ENCODE measurements around the gene GRIN2A.

GRIN2A gene

GRCh38 chr16:10103700-10104099 is 78.5 kb downstream of the GRIN2A start:
- ATAC-seq: no peak
- no peak for TF ChIP-seq ESRRG (CRISPR knock-in tag; IDR thresholded peaks at IDR 0.05)
- no peak for TF ChIP-seq TSHZ2 (CRISPR knock-in tag; IDR thresholded peaks at IDR 0.05)
- no peak for TF ChIP-seq OSR1 (CRISPR knock-in tag; IDR thresholded peaks at IDR 0.05)
- no peak for TF ChIP-seq ZFP3 (CRISPR knock-in tag; IDR thresholded peaks at IDR 0.05)
- TF ChIP-seq SNAI2 (CRISPR knock-in tag; IDR thresholded peaks at IDR 0.05): no peak
- no peak for TF ChIP-seq ARNTL (CRISPR knock-in tag; IDR thresholded peaks at IDR 0.05; ENCODE audit: borderline replicate concordance, low read depth)
- no peak for TF ChIP-seq ZFP30 (CRISPR knock-in tag; IDR thresholded peaks at IDR 0.05)
- TF ChIP-seq ZNF8 (CRISPR knock-in tag; IDR thresholded peaks at IDR 0.05): no peak
- no peak for TF ChIP-seq ZNF565 (CRISPR knock-in tag; conservative IDR thresholded peaks at IDR 0.05; ENCODE audit: low read depth)
- no peak for TF ChIP-seq POU6F1 (CRISPR knock-in tag; IDR thresholded peaks at IDR 0.05; ENCODE audit: borderline replicate concordance, low read depth)
- TF ChIP-seq GLIS3 (CRISPR knock-in tag; IDR thresholded peaks at IDR 0.05): no peak
- no peak for TF ChIP-seq RARB (CRISPR knock-in tag; IDR thresholded peaks at IDR 0.05)

GRCh38 chr16:10103118-10103517 is 79.1 kb downstream of the GRIN2A start:
- ATAC-seq: no peak
- TF ChIP-seq GLIS3 (CRISPR knock-in tag; IDR thresholded peaks at IDR 0.05): no peak
- no peak for TF ChIP-seq POU6F1 (CRISPR knock-in tag; IDR thresholded peaks at IDR 0.05; ENCODE audit: borderline replicate concordance, low read depth)
- TF ChIP-seq CSDC2 (CRISPR knock-in tag; IDR thresholded peaks at IDR 0.05): no peak
- TF ChIP-seq ZNF70 (CRISPR knock-in tag; IDR thresholded peaks at IDR 0.05): no peak
- no peak for TF ChIP-seq ZNF565 (CRISPR knock-in tag; conservative IDR thresholded peaks at IDR 0.05; ENCODE audit: low read depth)
- TF ChIP-seq TSHZ2 (CRISPR knock-in tag; IDR thresholded peaks at IDR 0.05): no peak
- no peak for TF ChIP-seq TCF4 (CRISPR knock-in tag; IDR thresholded peaks at IDR 0.05; ENCODE audit: borderline replicate concordance)
- TF ChIP-seq ZNF8 (CRISPR knock-in tag; IDR thresholded peaks at IDR 0.05): no peak
- no peak for TF ChIP-seq ISL1 (CRISPR knock-in tag; IDR thresholded peaks at IDR 0.05)
- no peak for TF ChIP-seq PPARA (CRISPR knock-in tag; IDR thresholded peaks at IDR 0.05; ENCODE audit: borderline replicate concordance)
- TF ChIP-seq SNAI2 (CRISPR knock-in tag; IDR thresholded peaks at IDR 0.05): no peak

- no peak for ATAC-seq
- TF ChIP-seq BACH2 (CRISPR knock-in tag; IDR thresholded peaks at IDR 0.05; ENCODE audit: borderline replicate concordance) (no peak), POU6F1 (CRISPR knock-in tag; IDR thresholded peaks at IDR 0.05; ENCODE audit: borderline replicate concordance, low read depth) (no peak), CREB5 (CRISPR knock-in tag; IDR thresholded peaks at IDR 0.05; ENCODE audit: low read depth) (no peak), PPARA (CRISPR knock-in tag; IDR thresholded peaks at IDR 0.05; ENCODE audit: borderline replicate concordance) (no peak), CSRNP3 (CRISPR knock-in tag; IDR thresholded peaks at IDR 0.05) (no peak), GLIS3 (CRISPR knock-in tag; IDR thresholded peaks at IDR 0.05) (no peak), PATZ1 (CRISPR knock-in tag; IDR thresholded peaks at IDR 0.05; ENCODE audit: borderline replicate concordance) (no peak), TCF4 (CRISPR knock-in tag; IDR thresholded peaks at IDR 0.05; ENCODE audit: borderline replicate concordance) (no peak), ZFP3 (CRISPR knock-in tag; IDR thresholded peaks at IDR 0.05) (no peak)
Measured at GRCh38 chr16:10100829-10101228, 81.4 kb downstream of the GRIN2A start.

All from SK-N-SH treated with all-trans-retinoic acid at 6 μM for 48 hours (cell line).